PC-9 (cell line): ENCODE measurements around the gene WDR59. TPM values are rescaled to one million over a fixed set of nuclear protein-coding genes. Genes with fewer than 3 reads are reported as not detected.
"Not testable (repeated sequence)": the region's sequence is repeated elsewhere in the genome, so short reads cannot be mapped to it uniquely, and the experiment has no call there.

Experiments used
- BruUV-seq: library from RNA; stranded (reverse); fragments of 400-500 nt; replicated peaks from 2 replicates; lab custom pipeline; 2021; lab: Mats Ljungman, UMichigan
- CTCF ChIA-PET: fragments of 300-600 bp; sonication (Branson Sonifier 250); formaldehyde crosslinking; loops from one replicate; lab custom pipeline; 2022; ENCODE audit warnings: antibody characterized with exemption; lab: Charles Lee
- POLR2A ChIA-PET: fragments of 300-600 bp; sonication (Branson Sonifier 250); formaldehyde crosslinking; loops from one replicate; lab custom pipeline; 2022; ENCODE audit warnings: antibody characterized with exemption; ENCODE audit not compliant: unreplicated experiment; lab: Charles Lee
- DNase-seq, 2 experiments: peaks; one replicate each; pipeline versions ENCODE4 v3.0.0 to v3.0.0-alpha.2; 2015 to 2022; ENCODE audit warnings: mixed read lengths in 1 of 2
- H2AFZ ChIP-seq: fragments of 200-600 bp; sonication (generic); 2 replicates; pipeline ENCODE4 v1.8.1; 2017; ENCODE audit warnings: antibody characterized with exemption
- H3F3A ChIP-seq: fragments of 200-600 bp; sonication (generic); 2 replicates; pipeline ENCODE4 v1.8.1; 2017; ENCODE audit warnings: antibody characterized with exemption, mild to moderate bottlenecking, low read depth; ENCODE audit not compliant: insufficient read depth
- H3K27ac ChIP-seq: fragments of 200-600 bp; sonication (generic); 2 replicates; pipeline ENCODE4 v1.6.1; 2016; ENCODE audit warnings: mixed run types
- H3K27me3 ChIP-seq: fragments of 200-600 bp; sonication (generic); 2 replicates; pipeline ENCODE4 v1.6.1; 2016; ENCODE audit warnings: low read depth, mixed run types; ENCODE audit not compliant: insufficient read depth
- H3K36me3 ChIP-seq: fragments of 200-600 bp; sonication (generic); 2 replicates; pipeline ENCODE4 v1.6.1; 2016; ENCODE audit warnings: low read depth, mixed run types
- H3K4me1 ChIP-seq: fragments of 200-600 bp; sonication (generic); replicated peaks from 2 replicates; pipeline ENCODE4 v1.6.1; 2016; ENCODE audit warnings: mixed run types; ENCODE audit not compliant: insufficient read depth
- H3K4me2 ChIP-seq: fragments of 200-600 bp; sonication (generic); 2 replicates; pipeline ENCODE4 v1.6.1; 2017; ENCODE audit warnings: mixed run types
- H3K4me3 ChIP-seq: fragments of 200-600 bp; sonication (generic); 2 replicates; pipeline ENCODE4 v1.6.1; 2016; ENCODE audit warnings: mixed run types
- H3K79me2 ChIP-seq: fragments of 200-600 bp; sonication (generic); 2 replicates; pipeline ENCODE4 v1.6.1; 2017; ENCODE audit warnings: low read depth, mixed run types
- H3K9me2 ChIP-seq: fragments of 200-600 bp; sonication (generic); 2 replicates; pipeline ENCODE4 v1.8.1; 2017; ENCODE audit warnings: mild to moderate bottlenecking; ENCODE audit not compliant: insufficient read depth
- H3K9me3 ChIP-seq: fragments of 200-600 bp; sonication (generic); 2 replicates; pipeline ENCODE4 v1.8.1; 2016; ENCODE audit warnings: low read depth; ENCODE audit not compliant: insufficient read depth
- H4K20me1 ChIP-seq: fragments of 200-600 bp; sonication (generic); 2 replicates; pipeline ENCODE4 v1.8.1; 2017; ENCODE audit not compliant: insufficient read depth
- CTCF ChIP-seq: fragments of 200-600 bp; sonication (generic); conservative IDR thresholded peaks from 2 replicates; pipeline ENCODE4 v1.6.1; 2017; ENCODE audit warnings: mixed run types, antibody characterized with exemption, mild to moderate bottlenecking, moderate library complexity
- EZH2 ChIP-seq: fragments of 200-600 bp; sonication (generic); IDR thresholded peaks from 2 replicates; pipeline ENCODE4 v1.8.0; 2017; ENCODE audit warnings: antibody characterized with exemption, low read depth
- intact Hi-C: fragments of 100-400 bp; cut with micrococcal nuclease; formaldehyde crosslinking; loops from one replicate; pipeline ENCODE4 v1.10.0; 2022; ENCODE audit not compliant: unreplicated experiment
- total RNA-seq: library from RNA; stranded (reverse); gene quantifications from 2 replicates; pipeline ENCODE4 v1.2.3, GENCODE V29; 2021

WDR59 gene
- total RNA-seq, 1 experiment from 2014 or later, result 97.1 TPM

- intact Hi-C loops, result no loop called here
- no peaks in the 10 kb centered on the region for H3K79me2 ChIP-seq
- H3K4me1 ChIP-seq, result no peaks in the 10 kb centered on the region
- no peak overlapping the region for H3K4me2 ChIP-seq
- H3K9me2 ChIP-seq, result no peaks in the 10 kb centered on the region
- no peak overlapping the region for H3K27ac ChIP-seq
- no peak for DNase-seq
- no peak overlapping the region for H2AFZ ChIP-seq
- H3K4me3 ChIP-seq, result no peak overlapping the region
- no peak for TF ChIP-seq CTCF
- TF ChIP-seq EZH2, result no peak
- no peaks in the 10 kb centered on the region for H4K20me1 ChIP-seq
- ChIA-PET POLR2A (no interaction called here), CTCF (no interaction called here)
- BruUV-seq, result no TSS peak
- H3K27me3 ChIP-seq, result no peaks in the 10 kb centered on the region
- H3K9me3 ChIP-seq, result peaks cover 13% of the 10 kb centered on the region
- no peaks in the 10 kb centered on the region for H3F3A ChIP-seq
- peaks cover 36% of the 10 kb centered on the region for H3K36me3 ChIP-seq
Observed at GRCh38 chr16:74909665-74910064, 75.3 kb downstream of the WDR59 start.

- H3K9me3 ChIP-seq, DNase-seq, H3K4me1 ChIP-seq, POLR2A ChIA-PET, intact Hi-C loops, H3K4me3 ChIP-seq, H3F3A ChIP-seq, BruUV-seq, H3K4me2 ChIP-seq, H3K27ac ChIP-seq, H2AFZ ChIP-seq, H4K20me1 ChIP-seq, H3K9me2 ChIP-seq, H3K79me2 ChIP-seq, CTCF ChIA-PET, H3K27me3 ChIP-seq: not testable (repeated sequence)
- peaks cover 28% of the 10 kb centered on the region for H3K36me3 ChIP-seq
Observed at GRCh38 chr16:74908759-74909158, 76.2 kb downstream of the WDR59 start.

GRCh38 chr16:74903901-74904678, 80.8 kb downstream of the WDR59 start:
- BruUV-seq, result no TSS peak
- ChIA-PET POLR2A (no interaction called here), CTCF (no interaction called here)
- Histone ChIP-seq H2AFZ (no peak overlapping the region), H3K4me1 (no peaks in the 10 kb centered on the region), H3K9me3 (no peaks in the 10 kb centered on the region), H3F3A (no peaks in the 10 kb centered on the region), H3K4me3 (no peak overlapping the region), H3K4me2 (no peak overlapping the region), H4K20me1 (no peaks in the 10 kb centered on the region; the same call in 1 of the 2 replicates), H3K9me2 (no peaks in the 10 kb centered on the region), H3K79me2 (no peaks in the 10 kb centered on the region), H3K36me3 (0 out of 2 replicates have a peak, but pooled peaks cover 7% of the 10 kb centered on the region), H3K27me3 (no peaks in the 10 kb centered on the region), H3K27ac (no peak overlapping the region)
- TF ChIP-seq CTCF (no peak), EZH2 (no peak)
- no peak for DNase-seq
- intact Hi-C loops, result no loop called here
